ENCODE results near the gene SLC39A11.

DNA sequence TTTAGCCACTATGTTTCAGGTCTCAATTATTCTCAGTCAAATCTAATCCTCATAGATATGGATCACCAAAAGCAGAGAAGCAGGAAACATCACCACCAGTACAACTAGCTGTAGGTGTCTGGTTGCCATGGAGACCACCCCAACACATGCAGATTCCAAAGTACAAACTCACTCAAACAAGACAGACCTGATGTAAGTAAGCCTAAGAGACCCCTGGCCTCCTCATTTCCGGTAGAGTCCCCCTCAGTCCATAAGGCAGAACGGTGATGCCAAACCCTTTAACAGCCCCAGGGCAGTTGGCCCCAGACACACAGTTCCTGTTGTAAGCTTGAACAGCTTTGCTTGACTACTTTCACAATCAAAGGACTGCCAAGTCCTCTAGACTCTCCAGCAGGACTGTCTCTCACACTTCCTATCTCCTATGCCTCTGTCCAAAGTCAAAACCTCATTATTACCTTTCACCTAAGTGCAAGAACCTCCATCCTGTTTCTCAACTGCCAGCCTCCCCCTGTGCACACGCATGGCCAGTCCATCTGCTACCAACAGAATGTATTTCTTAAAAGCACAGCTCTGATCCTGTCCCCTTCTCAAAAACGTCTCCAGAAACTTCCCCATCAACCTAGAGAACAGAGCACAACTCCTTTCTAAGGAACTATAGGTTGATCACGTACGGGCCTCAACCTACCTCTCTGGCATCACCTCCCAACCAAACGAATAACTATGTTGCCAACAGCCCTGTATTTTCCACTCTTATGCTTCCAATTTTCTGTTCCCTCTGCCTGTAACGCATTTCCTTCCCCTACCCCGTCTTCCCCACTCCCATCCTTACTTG, 23.9 kb downstream of the SLC39A11 start:
- TF ChIP-seq, protein P1, sequence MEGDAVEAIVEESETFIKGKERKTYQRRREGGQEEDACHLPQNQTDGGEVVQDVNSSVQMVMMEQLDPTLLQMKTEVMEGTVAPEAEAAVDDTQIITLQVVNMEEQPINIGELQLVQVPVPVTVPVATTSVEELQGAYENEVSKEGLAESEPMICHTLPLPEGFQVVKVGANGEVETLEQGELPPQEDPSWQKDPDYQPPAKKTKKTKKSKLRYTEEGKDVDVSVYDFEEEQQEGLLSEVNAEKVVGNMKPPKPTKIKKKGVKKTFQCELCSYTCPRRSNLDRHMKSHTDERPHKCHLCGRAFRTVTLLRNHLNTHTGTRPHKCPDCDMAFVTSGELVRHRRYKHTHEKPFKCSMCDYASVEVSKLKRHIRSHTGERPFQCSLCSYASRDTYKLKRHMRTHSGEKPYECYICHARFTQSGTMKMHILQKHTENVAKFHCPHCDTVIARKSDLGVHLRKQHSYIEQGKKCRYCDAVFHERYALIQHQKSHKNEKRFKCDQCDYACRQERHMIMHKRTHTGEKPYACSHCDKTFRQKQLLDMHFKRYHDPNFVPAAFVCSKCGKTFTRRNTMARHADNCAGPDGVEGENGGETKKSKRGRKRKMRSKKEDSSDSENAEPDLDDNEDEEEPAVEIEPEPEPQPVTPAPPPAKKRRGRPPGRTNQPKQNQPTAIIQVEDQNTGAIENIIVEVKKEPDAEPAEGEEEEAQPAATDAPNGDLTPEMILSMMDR (IDR thresholded peaks at IDR 0.05; ENCODE audit: low read depth, low read length) = no peak
- no peak for TF ChIP-seq EZH2phosphoT487 (IDR thresholded peaks at IDR 0.05; ENCODE audit: low read depth)

Measured in OCI-LY3 (cell line).